Right lung (tissue), 5 donors: Measurements from ENCODE around the gene PCLO. TPM values are rescaled to one million over a fixed set of nuclear protein-coding genes. Genes with fewer than 3 reads are reported as not detected.
"Not testable (repeated sequence)": the region's sequence is repeated elsewhere in the genome, so short reads cannot be mapped to it uniquely, and the experiment has no call there.

Experiments
- DNase-seq, 2 donors: peaks; one replicate each; pipeline ENCODE4 v3.0.0-alpha.2; 2013
- polyA plus RNA-seq, 5 donors: library from polyadenylated mRNA; unstranded; fragments of 120-200 nt; gene quantifications; one replicate each; pipeline versions ENCODE4 v1.2.1 to v1.2.3, GENCODE V29; 2013; ENCODE audit warnings: inconsistent platforms in 1 of 5, low replicate concordance in 1 of 5; ENCODE audit not compliant: insufficient read length in 5 of 5, insufficient read depth in 1 of 5

Gene PCLO
- polyA plus RNA-seq, 5 donors, result 3.5 to 6.2 (median 5.7) TPM

DNA sequence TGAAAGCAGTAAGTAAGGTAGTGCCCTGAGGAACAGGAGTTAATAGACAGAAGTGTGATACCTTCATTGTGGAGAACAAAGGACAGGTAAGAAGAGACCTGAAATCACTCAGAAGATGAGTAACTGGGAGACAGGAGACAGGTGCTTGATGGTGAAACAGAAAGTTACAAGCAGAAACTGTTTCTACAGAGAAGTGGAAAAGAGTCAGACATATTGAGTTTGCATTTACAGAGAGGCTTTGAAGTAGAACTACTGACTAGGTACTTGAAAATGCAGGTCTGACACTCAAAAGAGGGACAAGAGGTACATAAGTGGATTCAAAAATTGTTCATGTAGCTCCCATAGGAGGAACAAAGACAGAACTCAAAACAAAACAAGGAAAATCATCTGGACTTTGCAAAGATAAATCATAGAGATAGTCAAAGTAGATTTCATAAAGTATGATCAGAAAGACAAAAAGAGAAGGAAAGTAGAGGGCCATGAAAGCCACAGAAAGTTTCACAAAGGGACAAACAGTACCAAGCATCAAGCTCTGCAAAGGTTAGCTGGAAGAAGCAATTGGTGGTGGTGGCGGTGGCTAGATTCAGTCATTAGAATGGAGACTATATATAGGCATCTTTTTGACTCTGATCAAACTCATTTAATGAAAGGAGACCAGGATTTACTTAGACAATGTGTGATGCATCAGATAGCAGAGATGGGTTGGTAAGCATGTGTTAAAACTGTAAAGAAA lies 198.4 kb downstream of the PCLO start:
- DNase-seq, result no peak

DNA sequence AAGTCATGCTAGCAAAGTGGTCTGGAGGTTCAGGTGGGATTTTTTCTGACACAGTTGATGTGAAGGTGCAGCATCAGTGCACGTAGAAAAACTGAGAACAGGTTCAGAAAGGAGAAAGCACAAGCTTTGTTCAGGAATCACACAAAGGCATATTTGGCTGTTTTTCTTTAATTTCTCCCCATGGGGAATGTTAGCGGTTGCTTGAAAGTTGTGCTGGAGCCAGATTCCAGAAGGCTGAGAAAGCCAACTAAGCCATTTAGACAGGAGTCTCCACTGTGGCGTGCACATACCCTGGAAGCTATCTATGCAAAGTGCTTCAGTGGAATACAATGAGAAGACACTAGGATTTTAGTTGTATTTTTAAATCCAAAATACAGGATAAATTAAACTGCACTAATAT lies 201.4 kb downstream of the PCLO start:
- DNase-seq, result no peak

DNA sequence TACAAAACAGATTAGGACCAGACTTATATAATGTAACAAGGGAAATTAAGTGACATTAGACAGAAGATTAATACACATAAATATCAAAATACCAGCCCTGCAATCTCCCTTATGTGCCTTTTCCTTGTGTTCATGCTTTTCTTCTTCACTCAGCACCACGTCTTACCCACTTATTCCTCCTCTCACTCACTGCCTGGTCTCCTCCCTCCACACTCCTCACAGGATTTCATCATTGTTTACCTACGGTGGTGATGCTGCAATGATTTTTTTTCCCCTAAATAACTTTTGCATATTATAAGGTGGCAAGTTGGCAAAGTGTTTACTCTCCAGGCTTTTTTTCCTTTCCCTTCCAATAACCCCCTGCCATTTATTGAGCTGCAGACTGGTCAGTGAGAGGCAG lies 203.2 kb downstream of the PCLO start:
- DNase-seq, result no peak

DNA sequence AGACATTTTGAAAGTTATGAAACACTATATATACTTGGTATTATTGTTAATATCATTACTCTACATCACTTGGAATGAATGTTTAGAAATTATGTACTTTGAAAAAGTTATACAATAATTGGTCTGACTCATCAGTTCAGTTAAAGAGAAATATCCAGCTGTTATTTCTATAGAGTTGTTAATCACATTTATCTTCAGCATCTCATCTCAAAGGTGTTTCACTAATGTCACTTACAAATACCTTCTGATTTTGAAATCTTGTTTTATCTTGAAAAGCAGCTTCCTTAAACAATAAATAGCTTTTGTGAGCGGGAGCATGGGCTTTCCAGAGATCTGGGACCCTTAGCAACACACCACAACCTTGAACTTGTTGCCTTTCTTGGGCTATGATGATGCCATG lies 205.2 kb downstream of the PCLO start:
- DNase-seq, result no peak

DNA sequence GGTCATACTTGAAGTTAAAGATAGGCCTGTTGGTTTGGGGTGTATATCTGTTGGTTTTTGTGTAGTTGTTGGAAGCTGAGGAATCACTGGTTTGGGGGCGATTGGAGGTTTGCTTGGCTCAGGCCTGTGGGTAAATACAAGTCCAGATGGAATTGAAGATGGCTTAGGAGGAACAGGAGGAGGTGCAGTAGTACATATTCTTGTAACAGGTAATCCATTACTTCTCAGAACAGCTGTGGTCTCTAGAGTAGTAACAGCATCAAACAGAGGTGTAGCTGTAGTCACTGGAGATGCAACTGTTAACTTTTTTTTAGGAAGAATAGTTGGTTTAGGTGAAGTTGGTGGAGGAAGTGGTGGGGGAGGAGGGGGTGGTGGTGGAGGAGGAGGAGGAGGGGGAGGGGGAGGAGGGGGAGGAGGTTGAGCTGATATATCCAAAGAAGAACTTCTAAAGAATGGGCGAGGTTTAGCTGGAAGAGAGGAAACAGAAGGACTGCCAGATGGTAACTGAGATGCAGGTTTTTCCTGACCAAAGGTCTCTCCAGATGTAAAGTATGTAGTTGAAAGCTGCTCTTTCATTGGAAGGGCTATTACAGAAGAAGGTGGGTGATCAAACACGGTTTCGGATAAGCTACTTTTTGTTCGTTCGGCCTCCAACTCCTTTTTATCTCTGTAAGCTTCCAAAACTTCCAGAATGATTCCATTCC lies 209.2 kb downstream of the PCLO start:
- DNase-seq, result no peak

DNA sequence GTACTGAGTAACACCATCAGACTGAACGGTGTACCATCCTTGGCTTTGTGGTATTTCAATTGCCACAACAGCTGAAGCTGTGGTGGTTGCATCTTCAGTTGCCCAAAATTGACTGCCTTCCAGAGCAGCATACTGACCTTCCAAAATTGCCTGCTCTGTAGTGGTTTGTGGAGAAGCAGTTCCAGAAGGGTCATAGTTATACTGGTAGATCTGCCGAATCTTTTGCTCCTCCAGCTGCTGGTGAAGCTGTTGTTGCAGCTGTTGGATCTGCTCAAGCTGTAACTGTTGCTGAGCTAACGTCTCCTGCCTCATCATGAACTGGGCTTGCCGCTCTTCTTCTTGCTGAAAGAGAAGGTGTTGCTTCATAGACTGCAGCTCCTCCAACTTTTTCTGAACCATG lies 212.2 kb downstream of the PCLO start:
- no peak for DNase-seq

DNA sequence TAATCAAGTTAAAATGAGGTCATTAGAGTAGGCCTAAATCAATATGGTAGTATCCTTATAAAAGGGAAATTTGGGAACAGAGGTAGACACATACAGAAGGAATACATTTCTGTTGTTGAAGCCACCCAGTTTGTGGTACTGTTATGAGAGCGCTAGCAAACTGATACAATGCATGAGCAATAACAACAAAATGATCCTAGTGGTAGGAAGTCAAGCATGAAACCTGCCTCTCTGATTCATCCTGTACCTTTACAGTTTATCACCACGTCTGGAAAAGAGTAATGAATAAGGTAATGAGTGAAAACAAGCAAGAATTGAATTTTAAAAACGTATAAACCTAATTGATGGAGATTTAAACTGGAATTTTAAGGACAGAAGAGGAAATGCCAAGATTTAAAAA lies 217.2 kb downstream of the PCLO start:
- no peak for DNase-seq

DNA sequence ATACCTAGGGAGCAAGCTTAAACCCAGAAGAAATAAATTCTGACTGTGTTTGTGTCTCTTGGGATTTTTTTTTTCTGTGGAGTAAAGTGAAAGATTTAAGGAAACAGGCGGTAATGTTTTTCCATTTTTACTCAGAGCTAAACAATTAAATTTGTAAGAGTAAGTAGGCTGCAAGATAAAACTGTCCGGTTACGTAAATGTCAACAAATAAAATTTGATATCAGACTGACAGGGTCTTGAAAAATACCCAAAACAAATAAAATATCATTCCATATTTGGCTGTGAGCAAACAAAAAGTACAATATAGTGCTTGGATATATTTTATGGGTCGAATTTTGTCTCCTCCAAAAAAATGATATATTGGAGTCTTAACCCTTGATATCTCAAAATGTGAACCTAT lies 217.6 kb downstream of the PCLO start:
- no peak for DNase-seq

DNA sequence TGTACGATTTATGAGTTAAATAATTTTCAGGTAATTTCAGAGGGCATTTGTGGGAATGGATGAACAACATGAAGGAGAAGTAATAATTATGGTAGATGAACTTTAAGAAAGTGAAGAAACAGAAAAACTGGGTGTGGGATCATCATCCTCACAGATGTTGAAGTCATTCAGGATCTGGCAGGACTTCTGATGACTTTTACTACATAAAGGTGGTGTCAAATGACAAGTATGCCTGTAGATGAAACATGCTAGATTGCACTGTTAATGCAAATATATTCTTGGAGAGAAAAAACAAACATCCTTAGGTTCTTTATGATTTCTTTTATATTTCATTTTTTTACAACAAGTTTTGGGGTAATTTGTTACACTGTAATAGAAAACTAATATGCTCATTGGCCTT lies 230.2 kb downstream of the PCLO start:
- DNase-seq, result no peak

DNA sequence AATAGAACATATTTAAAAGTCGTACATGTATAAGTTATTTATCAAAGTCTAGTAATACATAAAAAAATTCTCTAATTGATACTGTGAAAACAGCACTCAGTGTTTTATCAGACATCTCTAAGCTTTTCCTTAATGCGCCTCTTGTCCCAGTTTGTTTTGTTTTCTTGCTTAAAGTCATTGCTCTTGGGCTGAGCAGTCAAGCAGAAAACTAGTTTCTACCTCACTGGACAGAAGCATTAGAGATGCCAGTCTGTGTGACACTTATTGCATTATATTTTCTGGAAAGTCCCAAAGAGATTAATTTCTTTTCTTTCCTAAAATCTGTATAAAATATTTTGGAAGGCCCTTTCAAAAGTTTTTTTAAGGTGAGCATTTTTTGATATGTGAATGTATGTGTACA lies 236.2 kb downstream of the PCLO start:
- DNase-seq, result no peak

DNA sequence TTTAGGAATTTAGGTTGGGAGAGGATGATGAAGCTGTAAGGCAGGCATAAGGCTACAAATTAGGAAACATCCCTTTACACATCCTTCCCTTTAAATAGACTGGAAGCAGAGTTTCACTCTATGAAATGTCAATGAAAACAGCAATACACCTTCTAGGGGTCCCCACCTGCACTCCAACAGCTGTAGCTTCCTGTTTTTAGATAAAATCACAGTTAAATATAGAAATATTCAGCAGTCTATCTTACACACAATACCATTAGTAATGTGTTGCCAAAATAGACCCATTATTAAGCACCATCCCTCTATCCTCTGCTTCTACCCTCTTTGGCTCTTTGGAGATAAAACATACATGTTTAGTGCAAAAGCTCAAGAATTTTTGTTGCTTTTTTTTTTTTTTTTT lies 237.4 kb downstream of the PCLO start:
- DNase-seq, result no peak

DNA sequence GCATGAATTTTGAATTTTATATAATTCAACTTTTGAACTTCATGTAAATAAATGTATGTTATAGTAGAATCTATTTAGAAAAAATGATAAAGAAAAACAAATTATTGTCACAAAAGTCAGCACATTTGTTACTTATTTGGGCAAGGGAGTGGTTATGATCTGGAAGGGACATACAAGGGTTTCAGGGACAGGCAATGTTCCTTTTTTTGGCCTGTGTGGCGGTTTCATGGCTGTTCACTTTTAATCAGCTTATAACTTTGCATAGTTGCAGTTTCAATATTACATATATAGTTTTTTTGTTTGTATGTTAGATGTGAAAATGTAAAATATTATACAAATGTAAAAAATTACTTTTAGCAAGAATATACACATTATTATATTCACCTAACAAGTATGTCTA lies 256.2 kb downstream of the PCLO start:
- DNase-seq, result no peak

DNA sequence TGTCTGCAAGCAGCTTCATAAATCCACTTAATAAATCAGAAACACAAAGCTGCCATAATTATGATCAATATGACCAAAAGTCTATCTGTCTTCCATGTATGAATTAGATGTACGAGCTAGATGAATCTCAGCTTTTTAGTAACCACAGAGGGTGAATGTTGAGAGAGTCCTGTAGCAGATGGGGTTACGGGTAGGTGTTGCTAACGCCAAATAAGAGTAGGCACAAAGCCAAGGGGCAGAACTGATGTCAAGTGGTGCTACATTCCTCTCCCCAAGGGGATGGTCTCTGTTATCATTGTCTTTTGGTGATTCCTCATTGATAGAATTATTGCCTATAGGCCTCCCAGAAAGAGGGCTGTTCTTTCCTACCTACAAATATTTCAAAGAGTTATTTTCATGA lies 257.8 kb downstream of the PCLO start:
- no peak for DNase-seq

DNA sequence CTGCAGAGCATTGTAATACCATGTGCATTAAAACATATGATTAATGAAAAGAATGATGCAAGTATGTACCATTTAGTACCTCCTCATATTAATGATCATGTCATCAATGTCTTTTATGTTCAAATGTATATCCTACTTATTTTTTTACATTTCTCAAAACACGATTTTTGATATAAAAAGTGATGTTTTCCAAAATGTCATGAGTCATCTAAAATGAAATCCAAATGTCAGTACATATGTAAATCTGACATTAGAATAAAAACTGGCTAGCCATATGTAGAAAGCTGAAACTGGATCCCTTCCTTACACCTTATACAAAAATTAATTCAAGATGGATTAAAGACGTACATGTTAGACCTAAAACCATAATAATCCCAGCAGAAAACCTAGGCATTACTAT lies 261.6 kb downstream of the PCLO start:
- DNase-seq, result not testable (repeated sequence)

DNA sequence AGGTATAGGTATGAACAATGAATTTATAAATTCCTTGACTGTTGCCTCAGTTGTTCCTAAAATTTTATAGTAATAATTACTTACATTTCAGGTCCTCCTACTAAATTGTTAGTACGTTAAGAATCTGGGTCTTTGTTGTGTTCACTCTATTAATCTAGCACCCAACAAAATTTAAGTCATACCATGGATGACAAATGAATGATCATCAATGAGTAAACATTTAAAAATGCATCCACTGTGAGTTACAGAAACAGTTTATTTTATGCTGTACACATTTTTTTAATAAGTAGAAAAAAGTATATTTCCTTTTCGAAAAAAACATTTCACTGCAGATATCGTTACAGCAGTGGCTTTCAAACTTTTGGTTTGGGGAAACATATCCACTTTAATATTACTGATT lies 265.2 kb downstream of the PCLO start:
- no peak for DNase-seq

DNA sequence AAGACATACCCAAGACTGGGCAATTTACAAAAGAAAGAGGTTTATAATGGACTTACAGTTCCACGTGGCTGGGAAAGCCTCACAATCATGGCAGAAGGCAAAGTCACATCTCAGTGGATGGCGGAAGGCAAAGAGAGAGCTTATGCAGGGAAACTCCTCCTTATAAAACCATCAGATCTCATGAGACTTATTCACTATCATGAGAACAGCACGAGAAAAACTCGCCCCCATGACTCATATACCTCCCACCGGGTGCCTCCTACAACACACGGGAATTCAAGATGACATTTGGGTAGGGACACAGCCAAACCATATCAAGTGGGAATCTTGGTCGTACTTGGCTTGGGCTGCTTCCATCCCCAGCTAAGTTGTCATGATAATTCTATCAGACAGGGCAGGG lies 268.3 kb downstream of the PCLO start:
- not testable (repeated sequence) for DNase-seq

DNA sequence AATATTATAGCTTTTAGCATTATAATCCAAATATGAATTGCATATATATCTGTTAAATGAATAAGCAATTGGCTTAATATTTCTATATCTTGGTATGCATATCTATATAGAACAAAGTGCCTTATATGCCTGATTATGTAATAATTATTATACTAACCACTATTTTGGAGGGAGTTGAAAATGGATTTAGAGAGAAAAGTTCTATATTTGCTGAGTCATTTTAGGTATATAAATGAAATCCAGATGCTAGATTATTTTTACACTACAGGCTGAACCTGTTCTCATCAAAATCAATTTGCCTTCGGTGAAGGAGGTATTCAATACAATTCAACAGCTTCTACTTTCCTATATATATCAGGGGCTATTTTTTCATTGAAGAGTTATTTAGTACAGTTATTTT lies 276.4 kb downstream of the PCLO start:
- DNase-seq, result no peak

DNA sequence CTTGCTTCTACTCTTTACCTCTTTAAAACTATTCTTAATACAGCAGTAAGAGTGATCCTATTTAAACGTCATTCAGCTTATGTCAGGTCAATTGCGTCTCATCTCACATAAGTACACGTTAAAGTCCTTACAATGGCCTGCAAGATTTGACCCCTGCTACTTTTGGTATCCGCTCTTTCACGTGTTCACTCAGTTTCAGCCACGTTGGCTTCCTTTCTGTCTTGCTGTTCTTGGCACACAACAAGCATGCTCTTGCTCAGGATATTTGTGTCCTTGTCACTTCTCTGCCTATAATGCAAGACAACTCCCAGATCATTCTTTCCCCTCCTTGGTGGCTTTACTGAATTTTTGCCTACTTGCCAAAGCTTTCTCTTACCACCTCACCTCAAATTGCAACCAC lies 296.8 kb downstream of the PCLO start:
- DNase-seq, result no peak

DNA sequence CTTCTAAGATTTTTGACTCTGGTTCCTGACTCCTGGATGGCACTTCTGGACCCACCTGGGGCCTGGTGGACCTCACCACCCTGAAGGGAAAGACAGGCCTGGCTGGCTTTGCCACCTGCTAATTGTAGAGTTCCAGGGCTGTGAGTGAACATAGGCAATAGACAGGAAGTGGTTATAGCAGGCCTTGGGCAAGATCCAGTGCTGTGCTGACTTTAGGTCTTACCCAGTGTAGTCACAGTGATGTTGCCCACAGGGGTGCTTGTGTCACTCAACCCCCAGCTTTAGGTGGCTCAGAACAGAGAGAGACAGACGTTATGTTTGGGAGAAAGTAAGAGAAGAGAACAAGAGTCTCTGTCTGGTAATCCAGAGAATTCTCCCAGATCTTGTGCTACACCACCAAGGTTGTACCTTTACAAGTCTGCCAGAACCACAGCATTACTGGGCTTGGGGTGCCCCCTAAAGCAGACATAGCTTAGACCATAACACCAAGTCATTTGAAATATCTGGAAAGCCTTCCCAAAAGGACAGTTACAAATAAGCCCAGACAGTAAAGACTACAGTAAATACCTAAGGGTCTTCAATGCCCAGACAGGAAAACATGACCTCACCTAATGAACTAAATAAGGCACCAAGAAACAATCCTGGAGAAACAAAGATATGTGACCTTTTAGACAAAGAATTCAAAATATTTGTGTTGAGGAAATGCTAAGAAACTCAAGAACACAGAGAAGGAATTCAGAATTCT lies 303.4 kb downstream of the PCLO start:
- no peak for DNase-seq

DNA sequence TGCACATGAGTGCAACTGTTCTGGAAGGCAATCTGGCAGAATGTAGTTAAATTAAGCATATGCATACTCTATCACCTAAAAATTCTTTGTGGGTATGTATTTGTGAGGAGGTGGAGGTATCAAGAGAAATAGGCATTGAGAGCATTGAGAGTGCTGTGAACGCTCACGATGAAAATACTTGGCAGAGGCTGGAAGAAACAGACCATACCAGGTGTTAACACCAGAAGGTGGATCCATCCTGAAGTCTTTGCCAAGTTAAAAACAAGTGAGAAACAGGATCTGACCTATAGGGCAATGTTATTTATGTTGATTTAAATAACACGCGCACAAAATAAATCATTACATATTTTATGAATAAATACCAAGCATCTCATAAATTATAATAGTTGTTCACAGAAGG lies 311.6 kb downstream of the PCLO start:
- DNase-seq, result no peak

DNA sequence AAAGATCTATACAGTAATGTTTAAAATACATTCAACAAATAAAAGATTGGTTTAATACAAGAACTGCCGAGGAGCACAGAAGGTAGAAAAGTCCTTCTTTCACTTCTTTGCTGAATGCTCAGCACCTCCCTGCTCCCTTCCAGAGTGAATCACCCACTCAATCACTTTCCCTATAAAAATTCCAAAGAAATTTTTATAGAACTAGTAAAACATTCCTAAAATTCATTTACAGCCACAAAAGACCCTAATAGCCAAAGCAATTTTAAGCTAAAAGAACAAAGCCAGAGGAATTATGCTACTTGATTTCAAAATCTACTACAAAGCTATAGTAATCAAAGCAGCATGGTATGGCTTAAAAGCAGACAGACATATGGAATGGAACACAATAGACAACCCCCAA lies 320.9 kb downstream of the PCLO start:
- no peak for DNase-seq

DNA sequence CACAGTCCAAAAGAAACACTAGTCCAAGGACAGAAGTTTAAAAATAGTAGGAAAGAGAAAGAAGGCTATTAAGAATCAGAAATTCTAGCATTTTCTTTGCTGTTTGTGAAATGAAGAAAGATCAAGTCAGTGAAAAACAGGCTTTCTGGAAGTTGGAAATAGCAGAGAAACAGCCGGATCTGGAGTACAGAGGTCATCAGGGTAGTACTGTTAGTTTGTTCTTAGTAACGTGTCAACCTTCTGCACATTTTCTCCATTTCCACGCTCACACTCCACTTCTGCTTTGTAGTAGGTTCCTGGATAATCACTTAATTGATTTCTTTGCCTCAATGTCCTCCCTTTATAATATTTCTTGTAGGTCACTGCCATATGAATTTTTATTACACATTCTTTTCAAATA lies 322.6 kb downstream of the PCLO start:
- DNase-seq, result no peak

DNA sequence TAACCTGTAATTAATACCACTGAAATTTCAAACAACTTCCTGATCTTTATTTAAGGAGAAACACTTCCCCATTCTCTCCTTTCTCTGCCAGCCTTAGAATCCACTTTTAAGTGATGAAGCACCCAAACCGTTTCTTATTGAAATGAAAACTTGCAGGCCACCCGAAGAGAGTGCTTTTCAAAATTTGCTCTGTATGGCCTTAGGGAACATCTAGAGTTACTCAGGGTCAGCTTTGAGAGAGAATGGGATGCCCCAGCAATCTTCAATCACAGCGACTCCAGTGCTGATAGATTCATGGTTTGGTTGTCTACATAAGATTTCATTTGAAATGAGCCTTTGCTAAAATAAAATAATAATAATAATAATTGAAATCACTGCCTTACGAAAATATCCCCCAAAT lies 323.1 kb downstream of the PCLO start:
- no peak for DNase-seq
